NOMO-1 (cell line): ENCODE measurements around the gene SCGN.
A peak's percentile ranks its signal among the peaks of the same experiment; 100 is the strongest.
"Not testable (repeated sequence)": the region's sequence is repeated elsewhere in the genome, so short reads cannot be mapped to it uniquely, and the experiment has no call there.

Experiments
- DNase-seq, 2 experiments: peaks; one replicate each; lab custom pipeline; 2025; ENCODE audit not compliant: unreplicated experiment in 2 of 2; lab: John Stamatoyannopoulos, UW

The SCGN gene

GRCh38 chr6:25717866-25718740, 66.1 kb downstream of the SCGN start:
- DNase-seq = peak; percentile 2 to 24

GRCh38 chr6:25726122-25726911, 74.3 kb downstream of the SCGN start:
- no peak for DNase-seq

- DNase-seq = no peak
Observed at GRCh38 chr6:25727028-25727427, 75.0 kb downstream of the SCGN start.

GRCh38 chr6:25730907-25731306, 78.9 kb downstream of the SCGN start:
- no peak for DNase-seq

GRCh38 chr6:25731721-25732120, 79.7 kb downstream of the SCGN start:
- no peak for DNase-seq

- no peak for DNase-seq
Observed at GRCh38 chr6:25732468-25733198, 80.6 kb downstream of the SCGN start.

- DNase-seq = no peak
Observed at GRCh38 chr6:25735261-25735660, 83.2 kb downstream of the SCGN start.

GRCh38 chr6:25743868-25744267, 91.9 kb downstream of the SCGN start:
- no peak for DNase-seq

GRCh38 chr6:25745836-25746235, 93.8 kb downstream of the SCGN start:
- DNase-seq = no peak

GRCh38 chr6:25746968-25747367, 95.0 kb downstream of the SCGN start:
- DNase-seq = no peak

- DNase-seq = no peak
Observed at GRCh38 chr6:25747477-25747876, 95.5 kb downstream of the SCGN start.

GRCh38 chr6:25748049-25748448, 96.0 kb downstream of the SCGN start:
- DNase-seq = no peak

- not testable (repeated sequence) for DNase-seq
Observed at GRCh38 chr6:25748601-25749517, 96.8 kb downstream of the SCGN start.

- DNase-seq = peak; percentile 89 to 97
Observed at GRCh38 chr6:25749837-25750236, 97.8 kb downstream of the SCGN start.

- no peak for DNase-seq
Observed at GRCh38 chr6:25750906-25751305, 98.9 kb downstream of the SCGN start.
